ENCODE results near the gene SLC48A1.

Gene SLC48A1

DNA sequence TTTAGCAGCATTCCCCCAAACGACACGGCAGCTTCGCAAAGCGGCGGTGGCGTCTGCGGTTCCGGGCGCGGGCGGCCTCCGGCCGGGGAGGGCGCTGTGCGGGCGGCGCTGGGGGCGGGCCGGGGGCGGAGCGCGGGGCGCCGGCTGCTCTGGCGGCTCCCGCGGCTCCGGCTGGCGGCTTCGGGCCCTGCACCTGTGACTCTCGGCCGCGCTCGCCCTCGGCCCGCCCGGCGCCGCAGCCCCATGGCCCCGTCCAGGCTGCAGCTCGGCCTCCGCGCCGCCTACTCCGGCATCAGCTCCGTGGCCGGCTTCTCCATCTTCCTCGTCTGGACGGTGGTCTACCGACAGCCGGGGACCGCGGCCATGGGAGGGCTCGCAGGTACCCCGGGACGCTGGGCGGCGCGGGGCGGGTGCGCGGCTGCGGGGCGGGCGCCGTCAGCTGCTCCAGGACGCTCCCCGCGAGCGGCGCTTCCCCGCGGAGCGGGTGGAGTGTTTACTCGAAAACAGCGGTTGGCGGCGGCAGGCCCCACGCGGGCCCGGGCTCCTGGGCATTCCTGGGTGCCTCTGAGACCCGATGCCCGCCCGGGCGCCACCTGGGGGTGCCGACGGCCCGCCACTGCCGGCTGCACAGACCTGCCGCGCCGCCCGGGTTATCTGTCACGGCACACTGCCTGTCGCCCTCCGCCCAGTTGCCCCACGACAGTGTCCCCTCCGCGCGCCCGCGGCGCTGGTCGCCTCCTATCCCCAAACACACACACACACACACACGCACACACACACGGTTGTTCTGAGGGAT lies at the start of gene SLC48A1:
TSS of gene SLC48A1 (plus strand) at position 177 of the 796 bp plus-strand sequence. CDS start at position 244, 67 bp downstream.
- DNase-seq = peak; percentile 69

DNA sequence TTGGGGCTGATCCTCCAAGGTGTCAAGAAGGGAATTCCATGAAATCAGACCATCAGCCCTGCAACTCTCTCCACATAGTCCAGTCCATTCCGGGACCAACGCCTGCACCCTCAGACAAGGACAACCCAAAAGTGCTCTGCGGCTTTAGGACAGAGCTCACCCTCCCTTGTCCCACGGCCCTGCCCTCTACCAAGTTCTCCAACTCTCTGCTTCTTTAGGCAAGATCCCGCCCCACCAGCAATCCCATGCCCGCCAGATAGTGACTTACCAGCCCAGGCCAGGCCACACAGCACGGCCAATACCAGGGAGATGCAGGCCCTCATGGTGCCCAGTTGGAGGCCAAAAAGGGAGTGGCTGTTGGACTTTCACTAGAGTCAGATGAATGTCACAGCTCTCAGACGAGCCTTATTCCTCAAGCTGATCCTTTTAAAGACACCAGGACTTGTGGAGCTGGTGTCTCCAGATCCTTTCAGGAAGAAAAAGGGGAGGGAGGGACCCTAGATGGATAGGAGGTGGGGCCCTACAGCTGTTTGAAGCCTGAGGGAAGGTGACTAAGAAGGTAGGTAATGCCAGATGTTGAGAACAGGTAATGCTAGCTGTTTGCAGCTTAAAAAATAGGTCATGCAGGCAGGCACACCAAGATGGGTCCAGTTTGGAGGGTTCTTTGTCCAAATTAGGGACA lies 47.8 kb upstream of the SLC48A1 start, which contains the start of gene ENDOU:
TSS of gene ENDOU (minus strand) at position 400 of the 682 bp plus-strand sequence. CDS start at position 323, 77 bp downstream.
- no peak for DNase-seq

- DNase-seq = no peak
These were observed 47.1 kb upstream of the SLC48A1 start for GRCh38 chr12:47725893-47726292.

GRCh38 chr12:47729233-47729632 lies 43.8 kb upstream of the SLC48A1 start:
- no peak for DNase-seq

DNA sequence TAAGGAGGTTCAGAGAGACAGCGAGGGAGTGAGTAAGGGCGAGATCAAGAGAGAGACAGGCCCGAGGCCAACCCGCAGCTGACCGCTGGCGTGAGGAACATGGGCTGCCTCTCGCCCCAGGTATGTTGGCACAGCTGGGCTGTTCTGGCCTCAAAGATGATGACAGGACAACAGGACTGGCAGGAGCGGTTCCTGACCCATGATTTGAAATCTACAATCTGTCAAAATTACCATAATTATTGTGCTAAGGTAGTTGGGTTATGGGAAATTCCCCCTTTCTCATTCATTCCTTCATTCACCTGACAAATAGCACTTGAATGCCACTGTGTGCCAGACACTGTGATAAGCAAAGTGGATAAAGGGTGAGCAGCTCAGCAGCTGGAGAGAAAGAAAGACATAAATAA lies 42.7 kb upstream of the SLC48A1 start:
- no peak for DNase-seq

DNA sequence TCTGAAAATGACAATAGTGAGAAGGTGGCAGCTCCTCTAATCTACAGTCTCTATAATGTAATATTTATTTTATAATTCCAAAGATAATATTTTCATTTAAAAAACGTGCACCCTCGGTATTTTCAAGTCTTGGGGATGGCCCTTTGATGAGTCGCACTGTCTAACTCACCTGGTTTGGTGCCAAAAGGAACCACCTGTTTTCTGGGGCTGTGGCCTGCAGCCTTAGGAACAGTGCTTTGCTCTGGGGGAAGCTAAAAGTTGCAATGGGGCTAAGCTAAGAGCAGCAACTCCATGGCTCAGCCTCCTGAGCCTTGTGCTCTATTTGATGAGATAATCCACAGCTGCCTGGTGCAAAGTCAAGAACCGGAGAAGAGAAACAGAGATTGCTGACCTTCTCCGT lies 41.3 kb upstream of the SLC48A1 start:
- DNase-seq = no peak

DNA sequence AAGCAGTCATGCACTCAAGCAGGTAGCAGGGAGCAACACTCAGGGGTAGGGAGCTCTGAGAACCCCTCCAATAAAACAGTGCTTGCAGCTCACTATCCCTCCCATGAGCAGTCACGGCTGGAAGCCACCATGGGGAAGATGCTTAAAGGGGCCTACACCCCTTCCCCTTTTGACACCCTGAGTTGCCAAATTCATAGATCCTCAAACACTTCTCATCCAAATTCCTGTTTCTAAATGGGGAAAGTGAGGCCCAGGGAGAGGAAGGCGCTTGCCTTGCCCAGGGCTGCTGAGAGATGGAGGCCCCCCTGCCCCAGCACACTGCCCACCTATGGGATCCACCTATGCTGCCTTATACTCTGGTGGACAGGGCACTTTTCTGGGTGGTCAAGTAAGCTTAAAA lies 40.5 kb upstream of the SLC48A1 start:
- DNase-seq = no peak

GRCh38 chr12:47733142-47733541 lies 39.9 kb upstream of the SLC48A1 start:
- DNase-seq = no peak

GRCh38 chr12:47734725-47735480 lies 38.1 kb upstream of the SLC48A1 start:
- DNase-seq = no peak

DNA sequence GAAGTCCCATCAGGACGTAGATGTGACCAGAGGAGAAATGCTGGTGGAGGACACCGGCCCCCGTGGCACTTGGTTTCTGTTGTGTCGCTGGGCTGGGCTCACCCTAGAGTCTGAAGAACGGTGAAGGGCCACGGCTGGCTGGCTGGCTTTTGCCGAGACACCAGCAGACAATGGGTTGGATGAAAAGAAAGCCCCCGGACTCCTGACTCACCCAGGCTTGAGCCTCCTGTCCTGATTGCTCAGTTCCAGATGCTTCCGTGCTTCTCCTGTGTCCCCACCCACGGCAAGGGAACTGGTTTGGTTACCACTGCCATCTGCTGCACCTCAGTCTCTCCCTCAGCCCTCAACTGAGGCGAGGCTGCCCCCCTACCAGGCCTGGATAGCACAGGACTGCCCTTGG lies 37.4 kb upstream of the SLC48A1 start:
- no peak for DNase-seq

GRCh38 chr12:47736216-47736615 lies 36.8 kb upstream of the SLC48A1 start:
- DNase-seq = no peak

- DNase-seq = no peak
These were observed 36.0 kb upstream of the SLC48A1 start for GRCh38 chr12:47736877-47737676.

DNA sequence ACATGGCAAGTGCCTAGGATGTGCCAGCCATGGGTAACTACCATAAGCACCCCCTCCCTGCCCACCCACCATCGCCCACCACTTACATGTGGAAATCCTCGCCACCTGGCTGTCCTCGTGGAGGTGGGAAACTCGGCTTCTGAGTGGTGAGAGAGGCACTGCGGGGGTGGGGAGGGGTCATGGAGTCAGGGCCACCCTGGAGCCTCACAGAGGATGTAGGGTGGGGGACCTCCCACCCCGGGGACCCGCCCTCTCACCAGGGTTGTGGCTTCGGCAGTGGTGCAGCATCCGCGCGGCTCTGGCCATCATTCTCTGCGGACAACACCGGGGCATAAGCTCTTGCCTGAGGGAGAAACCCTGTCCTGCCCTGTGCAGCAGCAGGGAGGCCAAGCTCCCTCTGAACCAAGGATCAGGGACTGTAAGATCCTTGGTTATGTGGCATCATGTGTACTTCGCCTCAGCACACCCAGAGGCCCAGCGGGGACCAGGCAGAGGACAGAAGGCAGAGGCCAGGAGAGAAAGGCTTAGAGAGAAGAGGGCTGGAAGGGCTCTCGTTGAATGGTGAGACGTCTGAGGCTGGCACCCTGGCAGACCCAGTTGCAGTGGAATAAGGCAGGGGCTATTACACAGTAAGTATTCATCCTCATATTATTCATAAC lies 35.0 kb upstream of the SLC48A1 start:
- no peak for DNase-seq

DNA sequence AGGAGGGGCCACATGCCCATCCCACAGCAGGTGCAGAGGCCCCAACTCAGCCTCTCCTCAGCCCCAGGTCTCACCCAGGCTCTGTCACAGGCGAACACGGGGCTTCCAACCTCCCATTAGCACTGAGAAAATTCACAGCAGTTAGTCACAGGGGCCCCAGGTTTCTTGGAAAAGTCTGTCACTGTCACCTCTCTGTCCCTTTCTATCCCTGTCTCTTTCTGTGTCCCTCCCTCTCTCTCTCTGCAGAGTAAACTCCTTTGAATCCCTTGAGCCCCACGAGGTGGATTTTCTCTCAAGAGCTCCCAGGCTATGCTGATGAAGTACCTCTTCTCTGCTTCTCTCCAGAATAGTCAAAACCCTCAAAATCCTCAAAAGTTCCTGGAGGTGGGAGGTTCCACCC lies 33.7 kb upstream of the SLC48A1 start:
- no peak for DNase-seq

GRCh38 chr12:47739979-47740378 lies 33.1 kb upstream of the SLC48A1 start:
- no peak for DNase-seq

GRCh38 chr12:47740606-47741339 lies 32.3 kb upstream of the SLC48A1 start:
- no peak for DNase-seq

GRCh38 chr12:47741340-47741703 lies 31.7 kb upstream of the SLC48A1 start:
- peak; percentile 76 for DNase-seq

DNA sequence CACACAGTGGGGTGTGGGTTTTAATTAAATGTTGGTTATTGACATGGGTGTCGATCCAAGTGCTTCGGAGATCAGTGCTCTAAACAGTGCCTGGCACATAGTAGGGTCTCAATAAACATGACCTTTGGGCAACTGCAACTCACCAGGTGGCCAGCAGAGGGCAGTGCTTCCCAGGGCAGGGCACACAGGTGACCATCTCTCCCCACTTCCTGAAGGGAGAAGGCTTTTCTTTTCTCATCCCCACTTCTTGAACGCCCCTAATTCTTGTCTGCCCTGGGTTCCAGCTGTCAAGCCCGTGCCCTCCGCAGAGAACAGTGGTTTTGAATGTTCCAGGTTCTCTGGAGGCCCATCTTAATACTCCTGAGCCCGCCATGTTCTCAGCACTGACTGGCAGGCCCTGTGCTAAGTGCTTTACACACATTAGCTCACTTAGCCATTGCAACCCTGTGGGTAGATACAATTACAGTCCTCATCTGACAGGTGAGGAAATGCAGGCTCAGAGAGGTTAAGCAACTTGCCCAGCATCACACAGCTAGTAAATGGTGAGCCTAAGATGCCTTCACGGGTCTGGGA lies 30.7 kb upstream of the SLC48A1 start:
- DNase-seq = peak; percentile 55

DNA sequence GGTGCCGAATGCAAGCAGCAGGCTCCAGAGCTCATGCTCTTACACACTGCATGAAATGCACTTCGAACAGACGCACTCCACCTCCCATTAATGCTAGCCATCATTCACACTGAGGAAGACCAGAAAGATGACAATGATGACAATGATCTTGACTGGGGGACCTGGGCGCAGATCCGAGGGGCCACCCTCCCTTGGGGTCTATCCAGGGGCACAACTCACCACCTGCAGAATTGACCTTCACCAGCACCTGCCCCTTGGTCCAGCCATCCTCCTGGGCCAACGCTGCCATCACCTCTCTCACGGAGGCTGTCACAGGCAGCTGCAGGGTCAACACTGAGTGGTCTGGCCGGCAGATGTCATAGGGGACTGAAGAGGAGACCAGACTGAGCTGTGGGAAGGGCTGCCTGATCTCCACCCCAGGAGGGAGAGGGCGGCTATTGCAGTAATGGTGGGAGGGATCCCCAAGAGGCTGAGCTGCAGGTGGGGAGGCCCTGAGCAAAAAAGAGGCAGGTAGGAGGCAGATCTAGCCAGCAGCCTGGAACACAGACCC lies 29.7 kb upstream of the SLC48A1 start:
- no peak for DNase-seq

DNA sequence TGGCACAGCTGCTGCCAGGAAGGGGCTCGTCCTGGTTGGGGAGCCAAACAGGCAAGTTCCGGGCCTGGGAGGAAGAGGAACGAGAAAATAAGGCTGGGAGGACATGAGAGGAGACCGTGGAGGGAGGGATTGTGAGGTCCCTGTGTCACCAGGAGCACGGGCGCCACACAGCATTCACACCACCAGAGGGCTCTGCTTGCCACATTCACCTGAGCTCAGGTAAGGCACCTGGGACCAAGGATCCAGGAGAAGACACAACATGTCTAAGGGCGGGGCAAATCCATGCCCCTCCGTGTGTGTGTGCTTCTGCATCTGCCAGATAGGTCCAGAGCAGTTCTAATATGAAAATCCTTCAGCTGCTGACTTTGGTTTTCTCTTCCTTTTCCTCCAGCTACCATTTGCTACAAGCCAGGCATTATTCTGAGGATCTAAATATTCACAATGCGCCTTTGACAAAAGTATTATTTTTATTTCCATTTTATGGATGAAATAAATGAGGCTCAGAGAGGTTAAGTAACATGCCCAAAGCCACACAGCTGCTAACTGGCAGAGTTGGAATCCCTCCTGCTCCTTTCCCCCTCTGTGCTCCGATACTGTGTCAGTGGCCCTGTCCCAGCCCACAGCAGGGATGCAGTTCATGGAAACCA lies 28.9 kb upstream of the SLC48A1 start:
- DNase-seq = peak; percentile 50
